Sigmoid colon (tissue), 7 donors: Measurements from ENCODE around the gene SHISA3. TPM values are rescaled to one million over a fixed set of nuclear protein-coding genes. Genes with fewer than 3 reads are reported as not detected.

Source experiments
- DNase-seq: peaks from one replicate; pipeline ENCODE4 v3.0.0-alpha.2; 2019
- H3K27ac ChIP-seq, 4 donors: fragments of 200-600 bp; sonication (generic); one replicate each; pipeline ENCODE4 v1.5.1; 2016 to 2019; ENCODE audit warnings: mild to moderate bottlenecking in 1 of 4
- H3K27me3 ChIP-seq, 3 donors: fragments of 200-600 bp; sonication (generic); one replicate each; pipeline ENCODE4 v1.5.1; 2019; ENCODE audit warnings: mild to moderate bottlenecking in 1 of 3
- H3K36me3 ChIP-seq, 4 donors: fragments of 200-600 bp; sonication (generic); one replicate each; pipeline ENCODE4 v1.5.1; 2016 to 2019
- H3K4me1 ChIP-seq, 4 donors: fragments of 200-600 bp; sonication (generic); one replicate each; pipeline ENCODE4 v1.5.1; 2017 to 2019
- H3K4me3 ChIP-seq, 4 donors: fragments of 200-600 bp; sonication (generic); one replicate each; pipeline ENCODE4 v1.5.1; 2017 to 2019; ENCODE audit warnings: mild to moderate bottlenecking in 2 of 4, moderate library complexity in 1 of 4
- H3K9me3 ChIP-seq, 4 donors: fragments of 200-600 bp in 3 of 4; sonication (generic) in 3 of 4; one replicate each; pipeline versions ENCODE4 v1.5.1 to v1.6.1; 2013 to 2019
- EP300 ChIP-seq, 4 donors: sonication (generic); formaldehyde crosslinking; IDR thresholded peaks; one replicate each; pipeline ENCODE4 v1.6.1; 2017; ENCODE audit warnings: antibody characterized with exemption in 4 of 4
- POLR2A ChIP-seq, 2 donors: fragments of 450-650 bp; IDR thresholded peaks; one replicate each; pipeline ENCODE4 v1.6.1; 2016; ENCODE audit warnings: antibody characterized with exemption in 2 of 2, mild to moderate bottlenecking in 2 of 2, moderate library complexity in 2 of 2
- POLR2AphosphoS5 ChIP-seq, 4 donors: sonication (generic); formaldehyde crosslinking; IDR thresholded peaks; one replicate each; pipeline ENCODE4 v1.6.1; 2017; ENCODE audit warnings: antibody characterized with exemption in 4 of 4
- WGBS, 2 donors: extraction: QIAGEN DNeasy Blood & Tissue Kit; methylation state at CpG; one replicate each; pipeline ENCODE4 v1.1.7; 2013; 5-methylcytosine and 5-hydroxymethylcytosine counted together
- intact Hi-C: fragments of 100-400 bp; cut with DNase I; formaldehyde crosslinking; loops from one replicate; pipeline ENCODE4 v1.15.1; 2023
- polyA plus RNA-seq, 3 donors: library from polyadenylated mRNA; stranded (reverse); fragments of 200-250 nt; gene quantifications; one replicate each; pipeline ENCODE4 v1.2.3, GENCODE V29; 2013
- total RNA-seq, 4 donors: library from RNA; depleted of rRNA; stranded (reverse); fragments of >200 nt; gene quantifications; one replicate each; pipeline ENCODE4 v1.1.0, GENCODE V29; 2016
- TF ChIP-seq, protein P1 (sequence below), 4 experiments: fragments of 450-650 bp in 3 of 4; fragments of 200-600 bp in 1 of 4; IDR thresholded peaks; one replicate each; pipeline ENCODE4 v1.5.1; 2016 to 2019; ENCODE audit warnings: antibody characterized with exemption in 4 of 4, mild to moderate bottlenecking in 3 of 4, moderate library complexity in 2 of 4
- donor health status: healthy with polysubstance abuse.
- donor health status: Bipolar disorder and iron deficiency.
- donor health status: healthy.

Gene SHISA3
- total and polyA plus RNA-seq, 7 donors = 2.1 to 13.9 (median 4.3) TPM; not detected in 1

GRCh38 chr4:42395595-42395994 is 1.7 kb upstream of the SHISA3 start:
- Histone ChIP-seq H3K4me1 (peaks cover 0 to 28% (median 27%) of the 10 kb centered on the region in 4 donors), H3K9me3 (no peaks in the 10 kb centered on the region), H3K27me3 (peaks cover 17 to 56% (median 32%) of the 10 kb centered on the region in 3 donors), H3K27ac (no peak overlapping the region), H3K4me3 (no peak overlapping the region), H3K36me3 (no peaks in the 10 kb centered on the region)
- TF ChIP-seq, protein P1, sequence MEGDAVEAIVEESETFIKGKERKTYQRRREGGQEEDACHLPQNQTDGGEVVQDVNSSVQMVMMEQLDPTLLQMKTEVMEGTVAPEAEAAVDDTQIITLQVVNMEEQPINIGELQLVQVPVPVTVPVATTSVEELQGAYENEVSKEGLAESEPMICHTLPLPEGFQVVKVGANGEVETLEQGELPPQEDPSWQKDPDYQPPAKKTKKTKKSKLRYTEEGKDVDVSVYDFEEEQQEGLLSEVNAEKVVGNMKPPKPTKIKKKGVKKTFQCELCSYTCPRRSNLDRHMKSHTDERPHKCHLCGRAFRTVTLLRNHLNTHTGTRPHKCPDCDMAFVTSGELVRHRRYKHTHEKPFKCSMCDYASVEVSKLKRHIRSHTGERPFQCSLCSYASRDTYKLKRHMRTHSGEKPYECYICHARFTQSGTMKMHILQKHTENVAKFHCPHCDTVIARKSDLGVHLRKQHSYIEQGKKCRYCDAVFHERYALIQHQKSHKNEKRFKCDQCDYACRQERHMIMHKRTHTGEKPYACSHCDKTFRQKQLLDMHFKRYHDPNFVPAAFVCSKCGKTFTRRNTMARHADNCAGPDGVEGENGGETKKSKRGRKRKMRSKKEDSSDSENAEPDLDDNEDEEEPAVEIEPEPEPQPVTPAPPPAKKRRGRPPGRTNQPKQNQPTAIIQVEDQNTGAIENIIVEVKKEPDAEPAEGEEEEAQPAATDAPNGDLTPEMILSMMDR (IDR thresholded peaks at IDR 0.05) = no peak
- TF ChIP-seq POLR2A (IDR thresholded peaks at IDR 0.05) = no peak
- intact Hi-C loops = no loop called here
- WGBS, 2 donors = 58 to 95% methylated on average over 1 of the region's 1 CpG
- DNase-seq = no peak

DNA sequence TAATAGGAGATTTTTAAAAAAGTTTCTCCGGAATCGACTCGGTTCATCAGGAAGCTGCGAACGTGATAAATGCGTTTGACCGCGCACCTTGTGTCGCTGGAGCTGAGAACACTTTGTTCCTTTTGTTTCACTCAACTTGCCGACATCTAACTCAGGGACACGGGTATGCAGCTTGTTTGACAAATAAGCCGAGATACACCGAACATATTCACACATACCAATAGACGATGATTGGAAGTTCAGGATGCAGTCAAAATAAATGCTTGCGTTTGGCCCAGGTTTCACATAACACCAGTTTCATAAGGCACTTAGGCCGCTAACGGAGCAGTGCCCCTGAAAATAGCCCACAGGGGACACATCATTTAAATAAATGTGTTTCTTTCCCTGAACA is 932 bp upstream of the SHISA3 start:
- WGBS, 2 donors = 13 to 28% methylated on average over 17 of the region's 17 CpGs
- Histone ChIP-seq H3K4me3 (no peak overlapping the region), H3K27ac (no peak overlapping the region), H3K4me1 (peaks cover 0 to 28% (median 27%) of the 10 kb centered on the region in 4 donors), H3K9me3 (no peaks in the 10 kb centered on the region), H3K27me3 (peaks cover 17 to 63% (median 32%) of the 10 kb centered on the region in 3 donors), H3K36me3 (no peaks in the 10 kb centered on the region)
- intact Hi-C loops = no loop called here
- DNase-seq = no peak
- no peak for TF ChIP-seq POLR2A (IDR thresholded peaks at IDR 0.05)
- no peak for TF ChIP-seq EP300 (IDR thresholded peaks at IDR 0.05)
- TF ChIP-seq POLR2AphosphoS5 (IDR thresholded peaks at IDR 0.05) = no peak
- TF ChIP-seq, protein P1 (IDR thresholded peaks at IDR 0.05) = no peak

- Histone ChIP-seq H3K9me3 (no peaks in the 10 kb centered on the region), H3K36me3 (no peaks in the 10 kb centered on the region), H3K4me3 (peak overlapping the region; percentile 31 to 54 (median 48)), H3K27me3 (peaks cover 17 to 67% (median 32%) of the 10 kb centered on the region in 3 donors), H3K4me1 (peaks cover 0 to 28% (median 27%) of the 10 kb centered on the region in 4 donors), H3K27ac (peak overlapping the region; percentile 50 to 72 (median 56))
- WGBS, 2 donors = 1% methylated on average over 52 of the region's 52 CpGs
- no peak for TF ChIP-seq POLR2AphosphoS5 (IDR thresholded peaks at IDR 0.05)
- TF ChIP-seq, protein P1 (IDR thresholded peaks at IDR 0.05) = no peak
- no peak for TF ChIP-seq EP300 (IDR thresholded peaks at IDR 0.05)
- TF ChIP-seq POLR2A (IDR thresholded peaks at IDR 0.05) = no peak
- DNase-seq = no peak
- intact Hi-C loops = no loop called here
These were observed 415 bp downstream of the SHISA3 start for GRCh38 chr4:42397635-42398170.

DNA sequence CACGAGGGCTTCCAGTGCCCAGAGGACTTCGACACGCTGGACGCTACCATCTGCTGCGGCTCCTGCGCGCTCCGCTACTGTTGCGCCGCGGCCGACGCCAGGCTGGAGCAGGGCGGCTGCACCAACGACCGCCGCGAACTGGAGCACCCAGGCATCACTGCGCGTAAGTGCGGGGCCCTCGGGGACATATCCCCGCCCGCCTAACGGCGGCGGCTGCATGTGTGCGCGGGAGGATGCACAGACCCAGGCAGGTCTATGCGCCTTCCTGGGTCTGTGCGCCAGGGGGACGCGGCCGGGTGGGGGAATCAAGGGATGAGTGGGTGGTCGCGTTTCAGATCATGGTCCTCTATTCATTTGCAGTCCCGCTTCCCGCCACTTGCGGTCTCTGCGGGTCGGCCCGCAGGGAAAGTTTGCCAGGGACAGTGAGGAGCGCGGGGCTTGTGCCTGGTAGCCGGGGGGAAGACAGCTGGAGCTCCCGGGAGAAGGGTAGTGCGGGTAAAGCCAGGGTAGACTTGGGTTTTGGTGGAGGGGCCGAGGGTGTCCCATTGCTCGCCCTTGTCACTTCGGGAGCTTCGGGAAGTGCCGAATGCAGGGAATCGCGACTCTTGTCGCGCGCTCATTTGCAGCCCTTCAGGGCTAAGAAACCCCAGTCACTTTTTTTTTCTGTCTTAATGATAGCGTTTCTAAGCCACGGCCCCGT is 1.0 kb downstream of the SHISA3 start:
- peak overlapping the region; percentile 50 to 72 (median 56) for H3K27ac ChIP-seq
- H3K36me3 ChIP-seq = no peaks in the 10 kb centered on the region
- DNase-seq = no peak
- TF ChIP-seq, protein P1 (IDR thresholded peaks at IDR 0.05) = no peak
- TF ChIP-seq POLR2A (IDR thresholded peaks at IDR 0.05) (no peak), POLR2AphosphoS5 (IDR thresholded peaks at IDR 0.05) (no peak), EP300 (IDR thresholded peaks at IDR 0.05) (no peak)
- peaks cover 17 to 70% (median 32%) of the 10 kb centered on the region in 3 donors for H3K27me3 ChIP-seq
- H3K9me3 ChIP-seq = no peaks in the 10 kb centered on the region
- H3K4me3 ChIP-seq = peak overlapping the region; percentile 31 to 54 (median 48)
- 1% methylated on average over 60 of the region's 60 CpGs for WGBS, 2 donors
- peaks cover 0 to 28% (median 27%) of the 10 kb centered on the region in 4 donors for H3K4me1 ChIP-seq
- intact Hi-C loops = no loop called here
